ENCODE data around the gene RNF208.
A peak's percentile ranks its signal among the peaks of the same experiment; 100 is the strongest.

Gene RNF208

GRCh38 chr9:137189297-137190295 is 32.4 kb downstream of the RNF208 start:
- no peak for DNase-seq

GRCh38 chr9:137188490-137189296 is 33.3 kb downstream of the RNF208 start, which contains the start of the genes ANAPC2 and SSNA1:
Gene ANAPC2 (minus strand): TSS chr9:137188560. CDS start chr9:137188532, 28 bp downstream.
Gene SSNA1 (plus strand): TSS chr9:137188676. CDS start chr9:137188727, 51 bp downstream.
- peak; percentile 89 for DNase-seq

GRCh38 chr9:137188086-137188489 is 34.0 kb downstream of the RNF208 start:
- DNase-seq: no peak

GRCh38 chr9:137187386-137187785 is 34.7 kb downstream of the RNF208 start:
- DNase-seq: no peak

DNA sequence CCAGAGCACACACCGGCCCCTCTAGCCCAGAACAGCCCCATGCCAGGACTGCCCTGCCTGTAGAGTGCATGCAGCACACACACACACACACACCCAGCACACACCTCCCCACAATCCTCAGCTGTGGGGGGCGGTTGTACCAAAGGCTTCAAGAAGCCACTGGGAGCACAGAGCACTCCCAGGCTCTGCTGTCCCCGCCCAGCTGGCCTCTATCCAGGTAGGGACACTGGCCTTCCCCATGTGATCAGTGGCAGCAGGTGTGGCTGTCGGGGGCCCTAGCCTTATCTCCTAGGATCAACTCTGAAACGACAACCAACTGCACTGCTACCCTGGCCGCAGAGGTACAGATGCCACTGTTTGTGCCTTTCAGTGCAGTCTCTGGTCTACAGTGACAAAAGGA is 35.7 kb downstream of the RNF208 start:
- no peak for DNase-seq

DNA sequence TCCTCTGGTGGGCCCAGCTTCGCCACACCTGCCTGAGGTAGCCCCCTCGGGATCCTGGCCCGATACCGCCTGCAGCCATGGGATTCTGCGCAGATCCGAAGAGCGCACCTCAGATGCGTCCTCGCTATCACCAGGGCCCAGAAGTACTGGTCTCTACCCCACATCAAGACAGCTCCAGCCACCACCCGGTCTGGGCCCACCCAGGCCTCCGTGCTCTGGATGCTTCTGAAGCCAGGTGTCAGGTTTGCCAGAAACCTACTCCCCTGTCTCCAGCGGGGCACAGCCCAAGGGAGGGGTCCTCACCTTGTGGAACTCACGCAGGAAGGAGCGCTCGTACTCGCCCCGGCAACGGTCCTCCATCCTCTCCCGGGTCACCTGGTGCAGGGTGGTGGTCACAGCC is 36.1 kb downstream of the RNF208 start:
- DNase-seq: no peak

- no peak for DNase-seq
Observed at GRCh38 chr9:137184881-137185660, 37.0 kb downstream of the RNF208 start.

DNA sequence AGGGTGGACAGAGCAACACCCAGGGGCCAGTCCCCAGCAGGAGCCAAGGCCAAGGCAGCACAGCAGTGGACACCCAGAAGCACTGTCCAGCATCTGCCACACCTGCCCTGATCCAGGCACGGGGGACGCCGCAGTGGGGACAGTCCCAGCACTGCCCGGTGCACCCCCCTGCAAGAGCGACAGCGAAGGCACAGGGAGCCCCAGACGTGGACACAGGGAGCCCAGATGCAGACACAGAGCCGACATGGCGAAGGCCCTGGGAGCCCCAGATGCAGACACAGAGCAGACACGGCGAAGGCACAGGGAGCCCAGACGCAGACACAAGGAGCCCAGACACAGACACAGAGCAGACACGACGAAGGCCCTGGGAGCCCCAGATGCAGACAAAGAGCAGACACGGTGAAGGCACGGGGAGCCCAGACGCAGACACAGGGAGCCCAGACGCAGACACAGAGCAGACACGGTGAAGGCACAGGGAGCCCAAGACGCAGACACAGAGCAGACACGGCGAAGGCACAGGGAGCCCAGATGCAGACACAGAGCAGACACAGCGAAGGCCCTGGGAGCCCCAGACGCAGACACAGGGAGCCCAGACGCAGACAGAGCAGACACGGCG is 38.0 kb downstream of the RNF208 start:
- no peak for DNase-seq

DNA sequence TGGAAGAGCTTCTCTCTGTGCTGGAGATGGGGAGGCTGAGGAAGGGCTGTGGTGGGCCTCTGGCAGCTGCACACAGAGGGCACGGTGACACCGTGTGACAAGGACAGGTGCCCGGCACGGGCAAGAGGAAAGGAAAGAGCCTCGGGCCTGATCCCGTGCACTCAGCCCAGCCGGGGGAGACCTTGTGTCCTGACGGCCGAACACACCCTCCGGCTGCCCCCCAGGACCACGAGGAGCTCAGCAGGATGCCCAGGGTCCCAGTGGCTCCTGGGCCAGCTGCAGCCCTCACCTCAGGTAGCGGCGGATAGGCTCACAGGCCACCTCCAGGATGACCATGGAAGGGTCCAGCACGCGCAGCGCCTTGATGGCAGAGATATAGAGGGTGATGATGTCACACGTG is 39.2 kb downstream of the RNF208 start:
- DNase-seq: no peak

- no peak for DNase-seq
Observed at GRCh38 chr9:137181680-137182079, 40.4 kb downstream of the RNF208 start.

GRCh38 chr9:137180491-137180890 is 41.5 kb downstream of the RNF208 start:
- DNase-seq: no peak

DNA sequence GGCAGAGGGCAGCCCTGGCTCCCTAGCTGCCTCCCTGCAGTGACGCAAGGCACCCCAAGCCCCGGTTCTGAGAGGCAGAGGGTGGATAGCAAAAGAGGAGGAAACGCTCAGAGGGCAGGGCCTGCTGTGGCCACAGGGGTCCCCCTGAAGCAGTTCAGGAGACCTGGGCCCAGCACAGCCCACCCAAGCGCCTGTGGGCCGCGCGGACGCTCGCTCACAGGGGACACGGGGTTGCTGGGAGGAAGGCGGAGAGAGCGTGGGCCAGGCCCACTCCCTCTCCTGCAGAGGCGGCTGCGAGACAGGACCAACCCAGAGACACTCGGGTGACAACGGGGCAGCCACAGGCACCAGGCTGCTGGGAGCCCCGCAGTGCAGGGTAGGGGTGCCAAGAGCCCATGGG is 42.3 kb downstream of the RNF208 start:
- no peak for DNase-seq

DNA sequence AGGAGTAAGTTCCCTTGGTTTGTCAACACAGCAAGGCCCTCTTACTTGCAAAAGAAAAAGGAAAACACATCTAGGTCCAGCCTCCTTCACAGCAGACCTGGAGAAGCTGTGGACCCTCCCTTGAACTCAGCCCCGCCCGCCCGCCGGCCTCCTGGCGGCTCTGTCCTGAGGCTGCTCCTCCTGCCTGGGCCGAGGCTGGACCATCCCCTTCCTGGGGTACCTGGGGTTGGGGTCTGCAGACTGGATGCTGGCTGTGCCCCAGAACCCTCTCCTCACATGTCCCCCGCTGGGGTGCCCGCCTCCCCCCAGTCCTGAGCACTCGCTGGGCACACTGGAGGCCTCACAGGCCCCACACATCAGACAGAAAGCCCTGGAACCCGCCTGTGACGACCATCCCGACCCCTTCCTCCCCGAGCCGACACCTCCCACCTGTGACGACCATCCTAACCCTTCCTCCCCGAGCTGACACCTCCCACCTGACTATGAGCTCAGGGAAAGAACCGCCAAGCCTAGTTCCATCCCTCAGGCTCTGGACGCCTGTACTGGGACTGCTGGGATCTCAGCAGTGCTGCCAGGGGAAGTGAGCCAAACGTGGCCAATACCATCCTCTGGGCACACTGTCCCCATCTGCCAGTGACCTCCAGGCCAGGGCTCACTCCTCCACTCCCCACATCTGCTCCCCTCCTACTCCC is 43.0 kb downstream of the RNF208 start:
- no peak for DNase-seq

GRCh38 chr9:137178201-137178938 is 43.7 kb downstream of the RNF208 start:
- DNase-seq: no peak

GRCh38 chr9:137176302-137177182 is 45.5 kb downstream of the RNF208 start:
- no peak for DNase-seq

GRCh38 chr9:137175345-137175961 is 46.6 kb downstream of the RNF208 start:
- no peak for DNase-seq

- DNase-seq: no peak
Observed at GRCh38 chr9:137174722-137175293, 47.2 kb downstream of the RNF208 start.

DNA sequence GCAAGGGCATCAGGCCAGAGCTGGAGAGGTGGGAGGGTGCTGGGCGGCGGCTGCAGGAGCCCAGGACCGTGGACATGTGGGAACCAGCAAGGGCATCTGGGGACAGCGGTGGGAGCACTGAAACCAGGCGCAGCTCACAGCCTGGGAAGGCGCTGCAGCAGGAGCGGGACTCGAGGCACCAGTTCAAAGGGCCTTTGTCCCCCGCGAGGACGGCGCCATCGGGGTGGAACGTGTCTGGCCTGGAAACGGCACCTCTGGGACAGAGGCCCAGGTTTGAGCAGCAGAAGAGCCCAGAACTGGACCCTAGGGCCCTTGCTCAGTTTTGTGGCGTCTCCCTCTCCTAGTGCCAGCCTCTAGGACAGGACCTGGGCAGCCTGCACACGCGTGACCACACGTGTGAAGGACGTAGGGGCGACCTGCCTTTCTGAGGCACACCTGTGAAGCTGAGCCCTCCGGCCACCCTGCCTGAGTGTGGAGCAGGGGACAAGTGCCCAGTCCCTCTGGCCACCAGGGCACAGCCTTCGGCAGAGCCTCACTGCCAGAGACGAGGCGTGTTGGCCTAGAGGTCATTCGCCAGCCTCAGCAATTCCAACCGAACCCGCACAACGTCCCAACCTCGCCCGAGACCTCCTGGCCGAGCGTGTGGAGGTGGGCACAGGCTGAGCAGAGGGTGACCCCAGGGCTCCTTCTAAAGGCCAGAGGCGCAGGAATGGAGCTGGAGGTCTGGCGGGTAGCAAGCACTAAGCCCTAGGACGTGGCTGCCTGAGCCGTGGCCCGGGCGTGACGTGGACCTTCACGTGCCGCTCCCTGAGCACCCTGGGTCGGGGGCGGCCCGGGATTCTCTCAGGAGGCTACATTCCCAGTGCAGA is 48.0 kb downstream of the RNF208 start:
- no peak for DNase-seq

Data from NCI-H1436 (cell line).